Activated T-cell treated with anti-CD3 and anti-CD28 coated beads, Interleukin-2, amount 50 U/mL, for 1 hour (primary cell): ENCODE data around the gene FOXS1.
A peak's percentile ranks its signal among the peaks of the same experiment; 100 is the strongest.

Source experiments
- DNase-seq: peaks from one replicate; pipeline ENCODE4 v3.0.0-alpha.2; 2020

The FOXS1 gene

GRCh38 chr20:31860390-31861134 is 15.2 kb upstream of the FOXS1 start:
- DNase-seq = no peak

- DNase-seq = peak; percentile 4
Measured at GRCh38 chr20:31859998-31860380, 14.6 kb upstream of the FOXS1 start.

DNA sequence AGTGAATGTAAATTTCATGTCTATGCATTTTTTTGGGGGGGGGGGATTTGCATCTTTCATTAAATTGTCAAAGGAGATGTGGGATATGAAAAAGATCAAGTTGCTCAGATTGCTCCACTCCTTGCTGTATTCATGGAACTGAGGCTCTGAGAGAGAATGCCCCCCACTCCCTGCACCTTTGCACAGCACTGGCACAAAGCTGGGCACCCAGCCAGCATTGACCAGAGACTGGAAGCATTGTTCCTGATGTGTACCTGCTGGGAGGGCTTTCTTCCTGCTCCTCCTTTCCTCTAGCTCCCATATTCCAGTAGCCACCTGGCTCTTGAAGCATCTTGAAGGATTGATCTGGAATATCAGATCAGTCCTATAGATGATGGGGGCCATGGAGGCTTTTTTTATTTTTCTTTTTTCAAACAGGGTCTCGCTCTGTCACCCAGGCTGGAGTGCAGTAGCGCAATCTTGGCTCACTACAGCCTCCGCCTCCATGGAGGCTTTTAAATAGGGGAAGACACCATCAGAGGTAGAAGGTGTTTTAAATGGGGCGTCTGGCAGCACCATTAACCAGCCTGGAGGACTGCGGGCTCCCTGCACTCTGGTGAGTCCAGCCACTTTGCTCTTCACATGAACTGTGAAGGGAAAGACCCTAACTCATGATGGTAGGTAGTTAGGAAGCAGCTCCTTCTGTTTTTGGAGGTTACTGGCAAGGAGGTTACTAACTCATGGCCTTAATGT is 14.0 kb upstream of the FOXS1 start:
- DNase-seq = peak; percentile 8

DNA sequence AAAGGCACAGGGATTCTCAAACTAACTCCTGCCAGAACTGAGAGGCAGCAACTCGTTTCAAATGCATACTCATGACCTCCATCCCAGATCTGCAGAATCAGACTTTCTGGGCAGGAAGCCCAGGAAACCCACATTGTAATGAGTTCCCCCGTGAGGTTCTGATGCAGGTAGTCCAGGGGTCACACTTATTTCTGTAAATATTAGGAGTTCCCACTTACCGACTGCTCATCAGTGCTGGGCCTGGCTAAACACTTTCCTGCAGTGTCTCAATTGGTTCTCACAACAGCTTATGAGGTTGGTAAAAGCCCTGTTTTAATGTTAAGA is 13.3 kb upstream of the FOXS1 start:
- DNase-seq = peak; percentile 1

DNA sequence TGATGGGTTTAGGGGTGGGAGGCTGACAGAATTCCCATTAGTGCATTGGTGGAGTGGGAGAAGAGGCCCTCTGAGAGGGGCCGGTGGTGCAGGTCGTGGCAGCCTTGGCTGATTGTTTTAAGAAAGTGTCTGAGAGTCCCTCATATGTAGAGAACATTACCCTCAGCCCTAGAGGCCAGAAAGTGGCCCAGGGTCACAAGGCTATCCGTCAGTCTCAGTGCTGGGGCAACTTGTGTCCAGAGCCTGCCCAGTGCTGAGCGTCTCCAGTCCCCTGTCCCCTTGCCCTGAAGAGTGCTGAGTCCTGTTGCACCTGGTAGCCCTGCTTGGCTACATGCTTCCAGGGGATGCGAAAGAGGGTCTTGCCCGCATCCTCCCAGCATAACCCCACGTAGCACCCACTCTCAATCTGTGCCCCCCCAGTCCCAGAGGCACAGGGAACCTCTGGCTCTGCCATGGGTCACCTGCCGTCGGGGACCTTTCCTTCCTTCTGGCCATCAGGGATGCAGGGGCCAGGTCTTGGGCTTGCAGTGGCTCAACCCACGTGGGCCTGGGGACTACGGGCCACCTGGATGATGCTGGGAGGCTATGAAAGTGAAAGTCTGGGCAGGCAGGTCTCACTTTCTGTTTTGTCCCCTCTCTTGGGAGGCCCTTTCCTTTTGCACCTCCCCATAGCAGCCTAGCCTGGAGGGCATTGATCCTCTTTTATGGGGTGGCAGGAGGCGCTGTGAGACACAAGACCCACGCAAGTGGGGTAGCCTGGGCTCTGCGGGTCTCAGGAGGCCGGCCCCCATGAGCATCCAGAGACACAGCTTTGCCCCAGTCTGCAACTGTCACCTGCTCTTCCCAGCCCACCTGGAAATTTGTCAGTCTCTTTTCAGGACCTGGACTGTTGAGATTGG is 12.7 kb upstream of the FOXS1 start:
- peak; percentile 12 for DNase-seq

- DNase-seq = no peak
Measured at GRCh38 chr20:31856516-31856915, 11.1 kb upstream of the FOXS1 start.

- DNase-seq = no peak
Measured at GRCh38 chr20:31853481-31853880, 8.1 kb upstream of the FOXS1 start.

DNA sequence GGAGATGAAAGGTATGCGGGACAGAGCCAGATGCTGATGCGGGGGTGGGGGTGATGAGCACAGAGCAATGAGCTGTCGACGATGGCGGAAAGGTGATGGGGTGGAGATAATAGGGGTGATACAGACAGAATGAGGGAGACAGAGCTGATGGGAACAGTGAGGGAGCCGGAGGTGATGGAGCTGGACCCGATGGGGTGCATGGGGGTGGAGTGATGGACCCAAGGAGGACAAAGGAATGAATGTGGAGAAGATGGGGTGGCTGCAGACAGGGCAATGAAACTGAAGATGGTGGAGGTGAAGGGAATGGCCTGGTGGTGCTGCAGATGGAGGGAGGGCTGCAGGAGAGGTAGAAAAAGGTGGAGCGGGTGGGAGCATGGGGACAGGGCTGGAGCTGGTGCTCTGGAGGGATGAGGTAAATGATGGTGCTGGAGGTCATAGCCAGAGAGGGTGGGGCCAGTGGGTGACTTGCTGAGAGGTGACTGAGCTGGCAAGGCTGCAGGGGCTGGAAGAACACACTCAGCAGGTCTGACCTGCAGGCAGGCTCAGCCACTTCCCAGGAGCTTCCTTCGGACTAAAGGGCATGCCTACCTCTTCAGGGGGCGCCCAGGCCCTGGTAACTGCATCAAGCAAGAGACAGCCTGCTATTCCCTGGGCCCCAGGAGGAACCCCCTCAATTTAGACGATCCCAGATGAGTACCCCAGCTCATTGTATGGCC is 6.0 kb upstream of the FOXS1 start:
- DNase-seq = no peak

DNA sequence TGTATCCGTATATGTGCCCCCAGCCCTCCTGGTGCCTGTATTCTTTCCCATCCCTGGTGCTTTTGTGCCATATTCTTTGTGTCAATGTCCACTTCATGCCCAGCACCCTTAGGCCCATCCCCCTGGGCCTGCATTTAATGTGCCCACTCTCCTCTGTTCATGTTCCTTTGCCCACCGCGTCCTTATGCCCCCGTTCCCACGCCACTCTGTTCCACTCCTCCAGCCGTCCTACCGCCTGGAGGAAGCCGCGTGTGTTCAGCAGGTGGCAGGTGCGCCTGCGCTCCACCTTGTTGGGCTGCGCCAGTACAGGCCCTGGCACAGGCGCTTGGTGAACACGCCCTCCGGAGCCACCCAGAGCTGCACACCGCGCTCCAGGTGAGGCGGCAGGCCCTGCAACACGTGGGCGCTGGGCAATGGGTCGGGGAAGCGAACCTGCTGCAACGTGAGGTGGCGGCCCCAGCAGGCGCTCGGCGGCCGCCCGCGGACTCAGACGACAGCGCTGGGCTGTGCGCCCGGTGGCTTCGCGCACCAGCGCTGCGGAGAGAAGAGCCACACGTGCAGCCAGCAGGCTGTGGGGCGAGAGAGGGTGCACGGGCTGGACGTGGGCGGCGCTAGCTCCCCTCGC is 4.0 kb upstream of the FOXS1 start:
- no peak for DNase-seq

DNA sequence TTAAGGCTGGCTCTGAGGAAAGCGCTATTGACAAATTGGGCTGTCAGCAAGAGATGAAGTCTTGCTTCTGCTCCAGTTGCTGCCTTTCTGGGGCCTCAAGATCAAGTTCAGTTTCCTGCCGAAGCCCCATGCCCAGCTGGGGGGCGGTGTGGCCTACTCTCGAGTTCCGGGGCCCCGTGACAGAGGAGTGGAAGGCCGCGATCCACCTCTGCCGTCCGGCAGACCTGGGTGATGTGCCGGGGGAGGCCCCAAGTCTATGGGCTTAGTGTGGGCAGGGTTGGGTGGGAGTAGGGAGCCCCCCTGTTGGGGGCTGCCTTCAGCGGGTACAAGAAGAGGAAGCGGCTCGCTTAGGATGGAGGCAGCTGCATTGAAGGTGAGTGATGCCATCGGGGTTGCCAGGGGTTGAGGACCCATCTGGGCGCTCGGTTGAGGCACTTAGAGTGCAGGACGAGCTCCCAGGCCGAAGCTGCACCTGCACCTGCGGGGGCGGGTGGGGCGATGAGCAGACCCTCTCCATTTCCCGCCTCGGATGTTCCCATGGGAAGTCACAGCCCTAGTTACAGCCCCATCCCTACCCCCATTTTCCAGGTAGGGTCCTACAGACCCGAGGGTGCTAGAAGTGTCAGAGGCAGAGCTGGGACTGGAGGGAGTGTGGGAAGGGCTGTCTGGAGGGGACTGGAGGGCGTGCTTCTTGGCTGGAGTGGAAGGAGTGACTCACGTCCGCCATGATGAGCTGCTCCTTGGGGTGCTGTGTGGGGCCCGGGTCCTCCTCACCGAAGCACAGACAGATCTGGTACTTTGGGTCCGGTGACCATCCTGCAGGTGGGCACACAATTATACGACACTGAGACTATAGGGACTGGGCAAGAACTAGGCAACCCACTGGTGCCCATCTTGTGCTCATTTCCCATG is 2.9 kb upstream of the FOXS1 start:
- DNase-seq = no peak

DNA sequence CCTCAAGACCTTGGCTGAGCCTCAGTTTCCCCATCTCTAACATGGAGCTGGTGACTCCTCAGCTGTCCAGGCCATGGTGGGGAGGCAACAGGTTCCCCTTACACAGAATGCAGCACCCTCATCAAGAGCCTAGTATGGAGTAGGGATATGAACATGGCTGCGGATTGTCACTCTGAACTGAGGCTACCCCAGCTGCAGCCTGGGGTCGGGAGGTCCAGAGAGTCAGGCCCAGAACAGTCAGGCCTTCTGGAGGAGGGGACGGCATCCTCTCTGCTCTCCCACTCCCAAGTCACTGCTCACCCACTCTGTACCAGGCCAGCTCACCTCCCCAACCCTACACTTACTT is 1.4 kb upstream of the FOXS1 start:
- no peak for DNase-seq

GRCh38 chr20:31844737-31845299 is 586 bp downstream of the FOXS1 start:
- no peak for DNase-seq

- no peak for DNase-seq
Measured at GRCh38 chr20:31843881-31844280, 1.5 kb downstream of the FOXS1 start.

- DNase-seq = no peak
Measured at GRCh38 chr20:31843288-31843687, 2.1 kb downstream of the FOXS1 start.

DNA sequence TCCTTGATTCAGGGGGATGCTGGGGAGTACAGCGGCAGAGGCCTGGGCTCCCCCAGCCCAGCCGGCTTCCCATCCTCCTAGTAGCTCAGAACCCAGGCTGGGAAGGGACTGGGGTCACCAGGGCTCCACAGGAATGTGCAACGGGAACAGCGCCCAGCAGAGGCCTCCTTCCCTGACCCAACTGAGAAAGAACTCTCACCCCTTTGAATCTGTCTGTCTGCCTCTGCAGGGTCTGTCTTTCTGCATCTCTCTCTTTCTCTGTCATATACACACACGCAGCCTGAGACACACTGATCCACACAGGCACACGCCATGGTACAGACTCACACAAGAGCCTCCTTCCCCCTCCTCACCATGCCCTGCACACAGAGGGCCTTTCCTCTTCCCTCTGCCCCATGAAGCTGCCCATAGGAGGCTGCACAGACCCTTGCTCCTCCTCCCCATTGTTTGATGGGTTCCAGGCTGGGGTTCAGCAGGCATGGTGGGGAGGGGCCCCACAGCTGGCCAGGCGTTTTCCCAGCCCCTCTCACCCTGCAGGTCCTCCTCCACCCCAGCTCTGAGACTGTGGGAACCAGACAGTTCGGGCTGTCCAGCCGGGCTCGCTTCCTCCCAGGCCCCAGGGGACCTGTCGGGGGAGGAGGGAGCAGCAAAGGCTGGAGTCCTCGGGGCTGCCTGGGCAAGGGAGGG is 2.8 kb downstream of the FOXS1 start:
- DNase-seq = no peak

DNA sequence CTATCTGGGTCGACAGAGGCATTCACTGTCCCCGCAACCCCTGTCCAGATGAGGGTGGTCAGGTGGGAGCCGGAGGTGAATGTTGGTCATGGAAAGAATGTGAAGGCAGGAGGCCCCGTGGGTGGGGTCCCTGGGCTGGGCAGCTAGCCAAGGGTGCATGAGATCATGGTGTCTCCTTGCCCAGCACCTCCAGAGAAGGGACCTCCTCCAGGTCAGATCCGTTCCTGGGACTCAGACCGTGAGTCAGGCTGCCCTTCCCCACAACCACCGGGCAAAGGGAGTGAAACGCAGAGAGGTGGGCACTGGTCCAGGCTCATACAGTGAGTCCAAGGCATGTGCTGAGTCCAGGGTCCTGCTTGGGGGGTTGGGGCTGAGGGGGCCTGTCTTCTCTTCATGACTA is 3.5 kb downstream of the FOXS1 start:
- DNase-seq = no peak

DNA sequence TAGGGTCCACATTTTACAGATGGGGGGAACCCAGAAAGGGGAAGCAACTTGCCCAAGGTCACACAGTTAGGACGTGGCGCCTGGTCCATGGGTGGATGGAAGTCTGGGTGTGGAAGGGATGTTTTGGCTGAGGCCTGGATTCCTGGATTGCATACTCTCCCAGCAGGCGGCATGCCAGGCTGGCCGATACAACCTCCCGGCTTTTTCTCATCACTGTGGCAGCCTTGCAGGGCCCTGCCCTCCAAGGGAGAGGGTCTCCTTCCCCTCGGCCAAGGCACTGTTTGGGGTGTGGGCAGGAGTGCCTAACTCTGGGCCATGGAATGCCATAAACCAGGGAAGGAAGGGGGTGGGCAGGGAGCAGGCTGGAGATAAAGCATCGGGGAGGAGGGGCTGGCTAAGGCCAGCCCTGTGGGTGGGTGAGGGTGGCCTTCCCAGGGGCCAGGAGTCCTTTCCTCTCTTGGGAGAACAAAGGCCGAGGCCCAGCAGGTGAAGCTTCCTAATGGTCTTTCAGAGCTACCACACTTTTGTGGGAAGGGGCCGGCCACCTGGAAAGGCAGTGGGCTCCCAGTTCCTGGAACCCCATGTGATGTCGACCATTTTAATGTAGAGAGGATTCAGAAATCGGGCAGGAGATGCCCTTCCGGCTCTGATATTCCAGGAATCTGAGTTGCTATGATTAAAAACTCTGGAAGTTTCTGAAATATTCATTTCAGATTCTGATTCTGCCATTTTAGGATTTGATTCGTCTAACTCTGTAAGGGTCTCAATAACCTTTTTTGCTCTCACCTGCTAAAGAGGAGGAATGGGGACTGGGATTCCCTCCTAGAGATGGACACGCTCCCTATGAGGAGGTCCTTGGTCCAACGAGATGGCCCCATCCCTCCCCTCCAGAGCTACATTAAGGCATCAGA is 4.2 kb downstream of the FOXS1 start:
- no peak for DNase-seq

- no peak for DNase-seq
Measured at GRCh38 chr20:31839782-31840487, 5.5 kb downstream of the FOXS1 start.
